HG03103 (cell line): ENCODE measurements around the gene FAM131B.

Experiments
- ATAC-seq: cut with Tn5 transposase; IDR thresholded peaks from one replicate; pipeline ENCODE4 v1.9.1; 2021; ENCODE audit warnings: low read depth; ENCODE audit not compliant: unreplicated experiment

Gene FAM131B

DNA sequence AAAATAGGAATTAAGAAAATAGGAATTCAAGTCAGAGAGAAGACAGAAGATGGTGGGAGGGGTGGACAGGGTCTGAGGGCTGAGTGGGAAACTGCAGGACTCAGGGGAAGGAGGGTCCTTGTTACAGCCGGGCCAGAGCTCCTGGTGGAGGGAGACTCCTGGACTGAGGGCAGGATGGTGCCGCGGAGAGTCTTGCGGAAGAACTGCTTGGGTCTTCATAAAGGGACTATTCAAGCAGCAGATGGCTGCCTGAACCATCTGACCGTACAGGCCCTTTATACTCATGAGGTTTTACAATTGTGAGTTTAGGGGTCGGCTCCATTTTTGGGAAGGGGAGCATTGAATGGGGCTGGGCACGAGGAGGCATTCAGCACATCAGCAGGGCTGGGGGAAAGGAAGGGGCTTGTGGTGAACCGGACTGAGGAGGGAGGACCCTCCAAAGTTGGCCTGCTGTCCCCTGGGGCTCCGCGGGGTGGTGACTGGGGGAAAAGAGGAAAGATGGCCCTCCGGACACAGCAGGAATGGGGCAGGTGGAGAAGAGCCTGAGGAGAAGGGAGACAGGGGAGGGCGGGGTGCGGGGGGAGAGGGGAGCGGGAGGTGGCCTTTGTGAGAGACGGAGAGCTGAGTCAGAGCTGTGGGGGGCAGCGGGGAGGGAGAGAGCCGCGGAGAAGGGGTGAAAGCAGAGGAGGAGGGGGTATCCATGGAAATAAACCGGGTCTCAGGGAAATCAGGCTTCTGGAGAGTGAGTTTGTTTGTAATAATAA lies 1.5 kb downstream of the FAM131B start:
- no peak for ATAC-seq

DNA sequence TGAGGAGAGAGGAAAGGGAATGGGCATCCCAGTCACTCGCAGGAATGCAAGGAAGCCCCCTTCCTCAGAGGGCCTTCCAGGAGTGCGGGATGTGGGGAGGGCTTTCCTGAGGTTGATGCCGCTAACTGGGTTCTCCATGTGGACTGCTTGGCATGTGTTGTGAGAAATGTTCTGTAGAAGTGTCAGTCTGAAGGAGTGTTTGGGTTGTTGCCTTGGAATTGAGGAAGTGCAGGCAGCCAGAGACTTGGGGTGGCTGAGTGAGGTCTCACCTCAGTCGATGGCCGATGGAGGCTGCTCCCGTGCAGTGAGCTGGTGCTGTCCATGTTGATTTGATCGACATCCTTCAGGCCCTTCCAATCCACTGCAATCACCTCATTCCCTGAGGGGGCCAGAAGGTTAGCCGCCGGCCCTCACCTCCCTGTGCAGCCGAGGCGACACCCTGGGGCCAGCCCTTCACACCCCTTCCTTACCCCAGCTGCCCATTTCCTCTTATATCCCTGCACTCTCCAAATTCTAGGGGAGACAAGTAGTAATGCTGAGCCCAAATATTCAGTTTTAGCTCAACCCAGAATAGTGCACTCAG lies 2.7 kb downstream of the FAM131B start:
- ATAC-seq: no peak

DNA sequence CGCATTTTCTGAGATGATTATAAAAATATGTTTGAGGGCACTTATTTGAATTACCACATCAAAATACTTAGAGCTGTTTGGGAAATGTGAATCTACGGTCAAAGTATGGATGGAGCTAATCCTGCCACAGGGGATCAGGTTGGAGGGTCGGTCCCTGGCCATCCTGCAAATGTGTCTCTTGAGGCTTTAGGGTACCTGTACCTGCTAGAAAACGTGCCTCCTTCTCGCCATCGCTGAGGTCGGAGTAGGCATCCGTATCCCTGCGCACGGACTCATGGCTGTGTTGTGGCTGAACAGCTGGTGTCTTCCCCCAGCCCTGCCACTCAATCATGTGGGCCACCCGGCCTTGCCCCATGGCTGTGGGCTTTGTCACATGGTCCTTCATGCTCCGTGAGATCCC lies 3.9 kb downstream of the FAM131B start:
- no peak for ATAC-seq

DNA sequence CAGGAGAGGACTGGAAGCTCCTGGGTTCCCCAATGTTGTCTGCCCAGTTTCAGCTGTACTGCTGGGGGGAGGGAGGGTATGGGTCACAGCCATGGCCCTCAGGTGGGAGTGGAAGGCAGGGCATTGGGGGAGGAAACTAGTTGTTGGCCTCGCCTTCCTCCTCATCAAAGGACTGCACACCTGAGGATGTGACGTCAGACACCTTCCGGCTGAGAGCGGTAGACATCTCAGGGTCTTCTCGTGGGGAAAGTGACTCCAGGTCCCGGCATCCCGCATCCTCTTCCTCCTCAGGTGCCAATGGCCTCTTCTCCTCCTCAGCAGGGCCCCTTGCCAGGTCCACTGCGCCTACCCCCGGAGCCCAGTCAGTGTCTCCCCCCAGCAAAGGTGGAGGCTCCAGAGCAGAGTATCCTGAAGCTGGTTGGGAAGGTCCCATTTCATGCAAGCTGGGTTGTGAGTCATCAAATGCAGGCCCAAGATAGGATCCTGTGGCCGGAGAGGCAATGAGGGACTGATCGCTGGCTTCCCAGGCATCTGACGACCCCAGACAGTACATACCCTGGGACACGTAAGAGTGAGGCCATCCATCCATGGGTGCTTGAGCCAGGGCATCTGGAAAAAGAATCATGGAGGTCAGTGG lies 6.0 kb downstream of the FAM131B start:
- ATAC-seq: no peak

DNA sequence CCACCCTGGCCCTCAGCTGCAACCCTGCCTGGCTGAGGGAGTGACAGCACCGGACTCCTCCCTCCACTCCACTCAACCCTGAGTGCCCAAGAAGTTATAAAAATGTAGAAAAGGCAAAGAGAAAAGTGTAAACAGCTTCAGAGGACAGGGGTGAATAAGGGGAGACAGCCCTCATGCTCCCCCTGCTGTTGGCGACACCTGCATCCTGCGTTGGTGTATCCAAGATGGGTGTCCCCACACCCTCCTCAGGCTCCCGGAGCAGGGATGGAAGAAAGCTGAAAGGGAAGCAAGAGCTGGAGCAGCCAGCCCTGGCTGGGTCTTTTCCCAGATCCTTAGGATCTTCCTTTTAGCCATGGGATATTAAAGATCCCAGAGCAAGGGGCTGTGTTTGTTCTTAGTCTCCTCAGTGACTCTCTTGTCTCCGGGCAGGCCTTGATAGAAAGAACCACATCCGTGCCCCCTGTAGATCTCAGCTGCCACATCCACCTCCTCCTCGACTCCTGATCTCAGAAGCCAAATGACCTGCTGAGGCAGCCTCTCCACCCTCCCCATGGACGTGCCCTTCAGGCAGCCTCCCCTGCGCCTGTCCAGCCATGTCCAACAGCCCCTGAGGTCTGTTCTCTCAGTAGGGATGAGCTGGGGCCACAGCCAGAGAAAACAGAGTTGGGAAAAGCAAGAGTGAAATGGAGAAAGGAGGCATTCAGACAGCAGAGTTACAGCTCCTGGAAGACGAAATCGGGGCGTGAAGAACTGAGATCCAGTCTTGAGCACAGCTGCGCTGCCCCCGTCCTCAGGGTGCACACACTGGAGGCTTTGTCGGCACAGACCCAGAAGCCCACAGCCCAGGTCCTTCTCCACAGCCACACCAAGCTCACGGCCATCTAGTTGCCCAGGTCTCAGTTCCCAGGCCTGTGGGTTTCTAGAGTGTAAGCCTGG lies 6.8 kb downstream of the FAM131B start:
- ATAC-seq: no peak

DNA sequence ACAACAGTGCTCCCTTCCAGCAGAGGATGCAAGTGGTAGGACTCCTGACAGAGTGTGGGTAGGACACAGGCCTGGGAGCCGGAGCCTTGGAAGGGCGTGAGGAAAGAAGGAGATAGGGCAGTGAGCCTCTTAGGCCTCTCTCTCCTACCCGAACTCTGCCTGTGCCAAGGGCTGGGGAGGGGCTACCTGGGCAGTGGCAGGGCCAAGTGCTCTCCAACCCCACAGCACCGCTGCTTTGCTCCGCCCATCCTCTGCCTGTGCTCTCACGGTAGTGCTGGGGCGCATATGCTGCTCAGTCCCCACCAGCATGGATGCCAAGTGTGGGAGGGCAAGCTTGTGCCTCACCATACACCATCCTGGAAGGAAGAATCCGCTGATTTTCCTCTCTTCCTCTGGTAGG lies 7.5 kb downstream of the FAM131B start:
- ATAC-seq: no peak

DNA sequence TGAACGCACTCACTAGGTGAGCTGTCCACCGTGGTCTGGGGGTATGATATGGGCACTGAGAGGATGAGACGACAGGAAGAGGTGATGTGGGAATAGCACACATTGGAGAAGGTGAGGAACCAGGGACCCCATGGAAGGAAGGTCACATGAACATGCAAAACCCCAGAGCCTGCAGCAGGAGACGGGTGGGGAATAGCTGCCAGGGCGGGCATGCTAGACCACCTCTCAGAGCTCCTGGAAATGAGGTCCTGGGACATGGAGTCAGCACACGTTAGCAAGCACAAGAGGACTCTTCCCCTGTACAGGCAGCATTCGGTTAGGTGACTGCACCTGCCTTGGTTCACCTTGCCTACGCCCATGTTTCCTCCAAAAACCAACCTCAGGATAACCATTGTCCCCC lies 8.1 kb downstream of the FAM131B start:
- no peak for ATAC-seq

DNA sequence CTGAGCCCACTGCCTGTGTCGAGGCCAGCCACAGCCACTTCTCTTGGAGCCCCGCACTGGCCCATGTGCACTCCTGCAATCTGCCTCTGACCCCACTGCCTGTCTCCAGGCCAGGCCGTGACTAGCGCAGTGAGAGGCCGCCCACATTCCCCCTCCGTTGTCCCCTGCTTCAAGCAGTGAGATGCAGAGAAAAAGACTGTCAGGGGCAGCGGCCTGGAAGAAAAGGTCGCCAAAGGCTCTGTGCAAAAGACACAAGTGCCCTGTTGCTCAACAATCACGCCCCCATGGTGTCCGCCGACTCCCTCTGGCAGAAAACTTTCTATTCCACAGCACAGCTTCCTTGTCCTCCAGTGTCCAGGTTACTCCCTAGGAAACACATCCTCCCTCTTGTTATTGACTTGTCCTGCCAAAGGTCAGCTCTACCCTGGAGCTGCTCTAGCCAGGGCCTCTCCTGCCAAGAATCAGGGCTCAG lies 9.9 kb downstream of the FAM131B start:
- no peak for ATAC-seq

DNA sequence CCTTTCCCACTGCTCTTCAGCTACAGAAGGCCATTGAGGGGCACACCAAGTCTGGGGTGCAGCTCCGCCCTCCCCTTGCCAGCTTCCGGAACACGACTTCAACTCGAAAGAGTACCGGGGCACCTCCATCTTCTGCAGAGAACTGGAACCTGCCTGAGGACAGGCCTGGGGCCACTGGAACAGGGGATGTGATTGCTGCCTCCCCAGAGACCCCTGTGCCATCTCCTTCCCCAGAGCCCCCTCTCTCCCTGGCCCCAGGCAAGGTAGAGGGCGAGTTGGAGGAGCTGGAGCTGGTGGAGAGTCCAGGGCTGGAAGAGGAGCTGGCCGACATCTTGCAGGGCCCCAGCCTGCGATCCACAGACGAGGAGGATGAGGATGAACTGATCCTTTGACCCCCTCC lies 10.9 kb downstream of the FAM131B start:
- no peak for ATAC-seq

DNA sequence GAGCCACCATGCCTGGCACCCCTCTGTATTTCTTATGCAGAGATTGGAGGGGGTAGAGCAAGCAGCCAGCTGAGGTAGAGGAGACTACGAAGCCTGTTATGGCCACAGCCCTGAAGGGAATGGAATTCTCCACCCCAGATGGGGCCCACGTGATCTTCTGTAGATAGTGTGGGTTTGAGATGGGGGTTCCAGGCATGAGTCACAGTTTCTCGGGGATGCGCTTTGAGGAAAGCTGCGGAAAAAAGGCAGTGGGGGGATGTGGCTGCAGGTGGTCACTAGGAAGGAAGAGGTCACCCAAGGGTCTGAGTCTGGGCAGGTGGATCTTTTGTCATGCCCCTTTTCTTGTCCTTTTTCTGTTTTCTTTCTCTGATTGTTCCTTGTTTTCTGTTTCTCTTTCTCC lies 11.5 kb downstream of the FAM131B start:
- no peak for ATAC-seq

DNA sequence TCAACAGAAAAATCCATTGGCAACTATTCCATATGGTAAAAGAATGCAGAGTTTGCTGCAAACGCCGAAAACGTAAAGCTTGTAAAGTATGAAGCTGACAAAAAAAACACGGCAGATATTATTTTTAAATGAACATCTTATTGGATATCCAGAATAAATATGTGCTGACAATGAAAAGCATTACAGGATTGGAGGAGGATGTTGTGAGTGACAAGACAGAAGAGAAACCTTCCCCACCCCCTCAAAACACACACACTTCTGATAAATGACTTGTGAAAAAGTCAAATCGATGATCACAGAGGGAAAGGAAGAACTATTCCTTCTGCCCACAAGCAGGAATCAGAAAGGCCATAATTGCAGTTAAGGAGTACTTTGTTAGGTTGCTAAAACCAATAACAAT lies 14.6 kb downstream of the FAM131B start:
- ATAC-seq: no peak

DNA sequence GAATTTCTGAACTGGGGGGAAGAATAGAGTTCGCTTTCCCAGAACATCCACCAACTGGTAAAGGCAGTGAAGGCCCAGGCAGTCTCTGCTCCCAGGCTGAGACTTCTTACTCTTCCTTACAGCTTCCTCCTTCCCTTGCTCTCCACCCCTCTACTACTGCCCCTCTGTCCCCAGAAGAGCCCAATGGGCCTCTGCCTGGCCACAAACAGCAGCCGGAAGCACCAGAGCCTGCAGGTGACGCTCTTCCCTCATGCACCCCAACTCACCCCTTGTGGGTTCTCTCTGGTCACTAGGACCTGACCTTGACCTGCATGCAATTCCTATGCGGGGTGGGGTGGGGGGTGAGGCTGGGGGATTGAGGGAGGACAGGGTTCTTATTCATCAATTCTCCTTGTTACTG lies 16.5 kb downstream of the FAM131B start:
- ATAC-seq: no peak

DNA sequence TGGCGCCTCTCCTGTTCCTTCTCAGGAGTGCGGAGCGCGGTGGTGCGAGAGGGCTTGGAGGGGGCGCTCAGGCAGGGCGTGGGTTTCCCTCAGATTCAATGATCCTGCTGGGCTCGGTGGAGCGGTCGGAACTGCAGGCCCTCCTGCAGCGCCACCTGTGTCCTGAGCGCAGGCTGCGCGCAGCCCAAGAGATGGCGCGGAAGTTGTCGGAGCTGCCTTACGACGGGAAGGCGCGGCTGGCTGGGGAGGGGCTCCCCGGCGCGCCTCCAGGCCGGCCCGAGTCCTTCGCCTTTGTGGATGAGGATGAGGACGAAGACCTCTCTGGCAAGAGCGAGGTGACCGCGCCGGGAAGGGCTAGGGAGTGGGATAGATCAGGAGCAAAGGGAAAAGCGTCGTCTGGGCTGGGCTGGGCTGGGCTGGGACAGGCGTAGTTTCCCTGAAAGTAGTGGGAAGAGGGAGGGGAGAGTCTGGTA lies 17.0 kb downstream of the FAM131B start:
- ATAC-seq: peak; percentile 85

DNA sequence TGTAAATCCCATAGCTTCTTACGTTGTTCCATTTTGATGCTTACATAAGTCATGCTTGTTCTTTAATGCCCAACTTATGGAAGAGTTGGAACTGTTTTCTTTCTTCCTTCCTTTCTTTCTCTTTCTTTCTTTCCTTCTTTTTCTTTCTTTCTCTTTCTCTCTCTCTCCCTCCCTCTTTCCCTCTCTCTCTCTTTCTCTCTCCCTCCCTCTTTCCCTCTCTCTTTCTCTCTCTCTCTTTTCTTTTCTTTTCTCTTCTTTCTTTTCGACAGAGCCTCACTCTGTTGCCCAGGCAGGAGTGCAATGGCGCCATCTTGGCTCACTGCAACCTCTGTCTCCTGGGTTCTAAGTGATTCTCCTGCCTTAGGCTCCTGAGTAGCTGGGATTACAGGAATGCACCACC lies 18.9 kb downstream of the FAM131B start:
- no peak for ATAC-seq

DNA sequence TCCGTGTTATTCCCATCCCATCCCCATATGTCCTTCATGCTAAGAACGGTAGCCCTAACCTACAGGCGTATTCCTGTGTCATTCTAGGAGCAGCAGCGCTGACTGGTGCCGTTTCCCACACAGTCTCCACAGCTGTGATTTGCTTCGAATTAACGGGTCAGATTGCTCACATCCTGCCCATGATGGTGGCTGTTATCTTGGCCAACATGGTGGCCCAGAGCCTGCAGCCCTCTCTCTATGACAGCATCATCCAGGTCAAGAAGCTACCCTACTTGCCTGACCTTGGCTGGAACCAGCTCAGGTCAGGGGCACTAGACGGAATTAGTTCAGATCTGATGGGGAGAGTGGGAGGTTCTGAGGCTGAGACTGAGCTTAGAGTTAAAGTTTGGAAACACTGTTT lies 20.7 kb downstream of the FAM131B start:
- no peak for ATAC-seq

DNA sequence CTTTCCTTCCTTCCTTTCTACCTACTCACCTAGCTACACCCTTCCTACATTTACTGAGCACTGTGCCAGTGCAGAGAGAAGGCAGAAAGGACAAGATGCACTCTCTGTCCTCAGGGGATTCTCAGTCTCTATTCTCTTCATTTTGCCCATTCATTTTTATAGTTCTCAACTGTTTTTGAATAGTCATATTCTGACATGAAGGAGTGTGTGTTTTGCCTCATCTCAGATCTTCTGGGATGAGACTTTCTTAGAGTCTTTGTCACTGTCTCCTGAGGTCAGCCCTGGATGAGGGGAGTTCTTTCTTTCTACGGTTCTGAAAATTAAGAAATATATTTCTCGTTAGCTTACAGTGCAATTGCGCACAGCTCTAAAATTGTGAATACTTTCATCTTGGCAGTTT lies 25.3 kb downstream of the FAM131B start:
- no peak for ATAC-seq

DNA sequence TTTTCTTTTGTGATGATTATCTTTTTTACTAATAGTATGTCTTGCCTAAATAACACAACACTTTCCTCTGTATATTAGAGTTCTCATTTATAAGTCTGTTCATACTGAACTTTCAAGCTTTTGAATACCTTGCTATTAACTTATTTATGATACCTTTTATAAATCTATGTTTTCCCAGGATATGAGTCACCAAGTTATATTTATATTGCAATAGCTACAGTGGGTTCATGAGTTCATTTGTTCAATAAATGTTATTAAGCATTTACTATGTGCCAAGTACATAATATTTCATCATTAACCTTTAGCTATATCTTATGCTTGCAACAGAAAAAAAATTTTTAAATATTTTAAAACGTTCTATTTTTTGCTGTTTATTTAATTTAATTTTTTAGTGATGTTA lies 28.3 kb downstream of the FAM131B start:
- ATAC-seq: no peak

DNA sequence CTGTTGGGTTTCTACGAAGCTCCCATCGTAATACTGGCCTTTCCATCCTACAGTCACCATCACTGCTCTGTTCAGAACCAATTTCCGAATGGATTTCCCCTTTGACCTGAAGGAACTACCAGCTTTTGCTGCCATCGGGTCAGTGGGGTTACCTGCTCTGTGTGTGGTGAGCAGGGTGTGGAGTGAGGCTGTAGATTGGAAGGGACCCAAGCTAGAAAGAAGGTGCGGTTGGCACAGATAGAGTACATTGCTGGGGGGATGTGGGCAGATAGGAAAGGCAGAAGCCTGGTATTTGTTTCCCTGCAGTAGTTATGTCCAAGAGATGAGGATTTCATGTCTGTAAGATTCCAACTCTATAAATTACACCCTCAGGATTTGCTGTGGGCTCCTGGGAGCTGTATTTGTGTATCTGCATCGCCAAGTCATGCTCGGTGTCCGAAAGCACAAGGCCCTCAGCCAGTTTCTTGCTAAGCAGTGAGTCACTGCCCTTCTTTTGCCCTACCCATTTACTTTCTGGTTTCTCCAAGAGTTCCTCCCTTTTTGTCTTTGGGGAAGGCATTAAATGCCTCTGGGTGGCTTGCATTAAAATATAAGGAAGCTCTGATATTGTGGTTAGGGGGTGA lies 31.2 kb downstream of the FAM131B start:
- ATAC-seq: no peak

DNA sequence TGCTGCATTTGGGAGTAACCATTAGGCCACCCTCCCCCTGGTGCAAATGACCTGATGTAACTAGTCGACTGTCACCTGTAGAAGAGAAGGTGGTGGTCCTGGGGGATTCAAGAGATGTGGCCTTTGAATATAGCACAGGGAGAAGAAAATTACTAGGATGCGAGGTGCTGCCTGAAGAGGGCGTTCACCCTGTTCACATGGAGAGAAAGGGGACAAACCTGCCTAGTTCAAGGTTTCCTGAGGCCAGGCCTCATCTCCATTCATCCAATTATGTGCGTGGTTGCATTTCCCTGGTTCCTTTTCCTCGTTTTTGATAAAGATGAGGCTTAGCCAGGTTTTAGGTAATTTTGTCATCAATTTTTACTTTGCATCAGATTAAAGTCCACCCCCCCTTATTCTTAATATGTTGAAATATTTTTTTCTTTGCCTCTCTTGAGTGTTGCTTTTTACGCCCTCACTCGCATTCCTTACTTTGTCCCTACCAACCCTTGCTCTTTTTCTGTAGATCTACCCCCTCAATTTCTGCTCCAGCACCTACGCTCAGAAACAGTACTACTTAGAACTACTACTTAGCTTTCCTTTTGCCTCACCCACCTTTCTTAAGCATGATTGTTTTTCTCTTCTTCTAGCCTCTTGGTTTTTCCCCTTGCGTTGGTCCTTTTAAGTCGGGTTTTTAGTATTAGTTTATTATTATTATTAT lies 32.9 kb downstream of the FAM131B start:
- ATAC-seq: no peak

DNA sequence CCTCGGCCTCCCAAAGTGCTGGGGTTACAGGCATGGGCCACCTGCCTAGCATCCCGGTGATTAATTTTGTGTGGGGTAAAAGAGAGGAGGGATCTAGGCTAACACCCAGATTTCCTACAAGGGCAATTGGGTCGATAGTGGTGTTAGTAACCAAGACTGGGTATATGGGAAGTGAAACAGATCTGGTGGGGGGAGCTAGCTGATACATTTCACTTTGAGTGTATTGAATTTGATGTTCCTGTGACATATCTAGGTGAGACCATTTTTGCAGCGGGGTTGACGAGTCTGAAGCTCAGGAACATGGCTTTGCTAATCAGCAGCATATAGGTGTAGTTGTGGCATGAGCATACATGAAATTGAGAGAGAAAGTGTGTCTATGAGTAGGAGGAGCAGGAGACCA lies 34.6 kb downstream of the FAM131B start:
- ATAC-seq: peak; percentile 60
